Caco-2 (cell line): ENCODE data around the gene FZD4. TPM values are rescaled to one million over a fixed set of nuclear protein-coding genes. Genes with fewer than 3 reads are reported as not detected.

Source experiments
- BruUV-seq: library from RNA; stranded (reverse); fragments of 400-500 nt; replicated peaks from 2 replicates; lab custom pipeline; 2021; lab: Mats Ljungman, UMichigan
- CTCF ChIA-PET: fragments of 300-600 bp; sonication (Branson Sonifier 250); formaldehyde crosslinking; loops from one replicate; lab custom pipeline; 2022; ENCODE audit warnings: antibody characterized with exemption; lab: Charles Lee
- POLR2A ChIA-PET: fragments of 300-600 bp; sonication (Branson Sonifier 250); formaldehyde crosslinking; loops from one replicate; lab custom pipeline; 2022; ENCODE audit warnings: antibody characterized with exemption; lab: Charles Lee
- DNase-seq, 2 experiments: peaks; one replicate each; pipeline versions ENCODE4 v3.0.0 to v3.0.0-alpha.2; 2020 to 2022
- H3K27me3 ChIP-seq: replicated peaks from 2 replicates; pipeline ENCODE4 v1.6.0; 2011; ENCODE audit warnings: low read length; ENCODE audit not compliant: control insufficient read depth, insufficient read depth
- H3K36me3 ChIP-seq: 2 replicates; pipeline ENCODE4 v1.5.1; 2011; ENCODE audit warnings: low read length; ENCODE audit not compliant: control insufficient read depth, insufficient read depth
- H3K4me1 ChIP-seq: fragments of 250-450 bp; sonication (Bioruptor Pico); 2 replicates; pipeline ENCODE4 v1.5.1; 2020; ENCODE audit warnings: mild to moderate bottlenecking
- H3K4me3 ChIP-seq: 2 replicates; pipeline ENCODE4 v1.5.1; 2011; ENCODE audit warnings: low read depth, mild to moderate bottlenecking, control low read depth, low read length
- H3K9me3 ChIP-seq: fragments of 250-450 bp; sonication (Bioruptor Pico); 2 replicates; pipeline ENCODE4 v1.5.1; 2020; ENCODE audit warnings: mild to moderate bottlenecking, moderate library complexity
- H3K27ac Mint-ChIP-seq: one replicate; pipeline ENCODE4 v1.8.0; 2022; ENCODE audit warnings: mixed read lengths; ENCODE audit not compliant: unreplicated experiment
- H3K27me3 Mint-ChIP-seq: one replicate; pipeline ENCODE4 v1.8.0; 2022; ENCODE audit warnings: mixed read lengths; ENCODE audit not compliant: insufficient read depth, unreplicated experiment
- H3K36me3 Mint-ChIP-seq: one replicate; pipeline ENCODE4 v1.8.0; 2022; ENCODE audit warnings: mild to moderate bottlenecking, mixed read lengths; ENCODE audit not compliant: insufficient read depth, unreplicated experiment
- H3K4me1 Mint-ChIP-seq: one replicate; pipeline ENCODE4 v1.8.0; 2022; ENCODE audit warnings: low read depth, mixed read lengths; ENCODE audit not compliant: unreplicated experiment
- H3K4me3 Mint-ChIP-seq: one replicate; pipeline ENCODE4 v1.8.0; 2022; ENCODE audit warnings: mild to moderate bottlenecking, moderate library complexity, mixed read lengths; ENCODE audit not compliant: unreplicated experiment
- H3K9me3 Mint-ChIP-seq: one replicate; pipeline ENCODE4 v1.8.0; 2022; ENCODE audit warnings: mixed read lengths; ENCODE audit not compliant: unreplicated experiment
- intact Hi-C: fragments of 100-400 bp; cut with micrococcal nuclease; formaldehyde crosslinking; loops from one replicate; pipeline ENCODE4 v1.10.0; 2022; ENCODE audit not compliant: unreplicated experiment
- total RNA-seq: library from RNA; stranded (reverse); gene quantifications from 2 replicates; pipeline ENCODE4 v1.2.3, GENCODE V29; 2022
- TF ChIP-seq, protein P1 (sequence below), 2 experiments: fragments of 200-600 bp in 1 of 2; IDR thresholded peaks; 1 replicate in 1 of 2; 2 replicates in 1 of 2; pipeline versions ENCODE4 v1.5.1 to v1.8.0; 2011 to 2022; ENCODE audit warnings: antibody characterized with exemption in 1 of 2, control low read depth in 1 of 2, inconsistent platforms in 1 of 2, low read depth in 1 of 2, low read length in 1 of 2, mild to moderate bottlenecking in 1 of 2, moderate library complexity in 1 of 2; ENCODE audit not compliant: insufficient read depth in 1 of 2, severe bottlenecking in 1 of 2, unreplicated experiment in 1 of 2

FZD4 gene
- total RNA-seq, 1 experiment from 2014 or later = 78.4 TPM

DNA sequence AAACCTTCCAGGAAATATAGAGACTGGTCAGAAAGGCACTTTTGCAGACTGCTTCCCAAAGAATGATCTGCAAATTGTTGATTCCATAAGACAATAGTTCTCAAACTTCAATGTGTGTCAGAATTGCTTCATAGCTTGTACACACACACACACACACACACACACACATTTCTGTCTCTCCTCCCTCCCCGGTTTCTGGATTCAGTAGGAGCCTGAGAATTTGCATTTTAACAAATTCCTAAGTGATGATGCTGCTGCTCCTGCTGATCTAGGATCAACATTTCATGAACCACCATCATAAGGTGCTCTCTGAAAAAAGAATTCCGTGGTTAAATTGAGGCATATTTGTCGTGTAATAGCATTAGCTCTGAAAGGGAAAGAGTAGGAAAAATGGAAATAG, 35.3 kb upstream of the FZD4 start:
- Histone ChIP-seq H3K4me3 (no peak overlapping the region), H3K4me1 (peaks cover 28% of the 10 kb centered on the region), H3K27me3 (no peaks in the 10 kb centered on the region), H3K36me3 (no peaks in the 10 kb centered on the region), H3K9me3 (no peaks in the 10 kb centered on the region)
- H3K4me1 Mint-ChIP-seq = peaks cover 37% of the 10 kb centered on the region
- peaks cover 4% of the 10 kb centered on the region for H3K36me3 Mint-ChIP-seq
- POLR2A ChIA-PET = no interaction called here
- no peak overlapping the region for H3K4me3 Mint-ChIP-seq
- intact Hi-C loops = no loop called here
- H3K27me3 Mint-ChIP-seq = no peaks in the 10 kb centered on the region
- H3K9me3 Mint-ChIP-seq = no peaks in the 10 kb centered on the region
- CTCF ChIA-PET = interaction anchor here (1.5 kb wide), 1 partner anchor 51 kb away, joined by 6 read pairs; no protein-coding TSS in a partner anchor
- H3K27ac Mint-ChIP-seq = peak overlapping the region; percentile 8
- DNase-seq = peak; percentile 58 to 70
- BruUV-seq = no TSS peak
- TF ChIP-seq, protein P1, sequence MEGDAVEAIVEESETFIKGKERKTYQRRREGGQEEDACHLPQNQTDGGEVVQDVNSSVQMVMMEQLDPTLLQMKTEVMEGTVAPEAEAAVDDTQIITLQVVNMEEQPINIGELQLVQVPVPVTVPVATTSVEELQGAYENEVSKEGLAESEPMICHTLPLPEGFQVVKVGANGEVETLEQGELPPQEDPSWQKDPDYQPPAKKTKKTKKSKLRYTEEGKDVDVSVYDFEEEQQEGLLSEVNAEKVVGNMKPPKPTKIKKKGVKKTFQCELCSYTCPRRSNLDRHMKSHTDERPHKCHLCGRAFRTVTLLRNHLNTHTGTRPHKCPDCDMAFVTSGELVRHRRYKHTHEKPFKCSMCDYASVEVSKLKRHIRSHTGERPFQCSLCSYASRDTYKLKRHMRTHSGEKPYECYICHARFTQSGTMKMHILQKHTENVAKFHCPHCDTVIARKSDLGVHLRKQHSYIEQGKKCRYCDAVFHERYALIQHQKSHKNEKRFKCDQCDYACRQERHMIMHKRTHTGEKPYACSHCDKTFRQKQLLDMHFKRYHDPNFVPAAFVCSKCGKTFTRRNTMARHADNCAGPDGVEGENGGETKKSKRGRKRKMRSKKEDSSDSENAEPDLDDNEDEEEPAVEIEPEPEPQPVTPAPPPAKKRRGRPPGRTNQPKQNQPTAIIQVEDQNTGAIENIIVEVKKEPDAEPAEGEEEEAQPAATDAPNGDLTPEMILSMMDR (IDR thresholded peaks at IDR 0.05; ENCODE audit: insufficient read depth in 1 of 2, low read depth in 1 of 2, low read length in 1 of 2, severe bottlenecking in 1 of 2, unreplicated experiment in 1 of 2) = no peak

DNA sequence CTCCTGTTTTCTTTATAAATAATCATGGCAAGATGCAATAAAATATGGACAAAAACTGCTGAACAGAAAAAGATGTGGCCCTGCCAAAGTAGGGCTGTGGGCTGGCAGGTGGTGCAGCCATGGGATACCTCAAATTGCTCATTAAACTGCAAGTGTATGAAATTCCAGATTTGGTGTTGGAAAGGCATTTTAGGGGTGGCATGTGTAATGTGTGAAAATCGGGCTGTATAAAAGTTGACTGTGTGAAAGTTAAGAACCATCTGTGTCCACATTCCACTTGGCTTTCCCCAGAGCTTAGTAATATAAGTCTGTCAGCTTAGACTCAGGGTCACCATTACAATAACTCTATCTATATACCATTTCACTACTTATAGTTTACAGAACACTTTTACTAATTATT, 34.8 kb upstream of the FZD4 start:
- ChIA-PET CTCF (interaction anchor here (0.5 to 1.5 kb wide), 2 partner anchors 16 to 51 kb away, joined by 3 to 6 read pairs; no protein-coding TSS in a partner anchor), POLR2A (no interaction called here)
- Histone ChIP-seq H3K4me1 (peaks cover 24% of the 10 kb centered on the region), H3K27me3 (no peaks in the 10 kb centered on the region), H3K36me3 (no peaks in the 10 kb centered on the region), H3K9me3 (no peaks in the 10 kb centered on the region), H3K4me3 (no peak overlapping the region)
- Mint-ChIP-seq H3K9me3 (no peaks in the 10 kb centered on the region), H3K4me1 (peaks cover 32% of the 10 kb centered on the region), H3K4me3 (no peak overlapping the region), H3K36me3 (no peaks in the 10 kb centered on the region), H3K27me3 (no peaks in the 10 kb centered on the region), H3K27ac (peak overlapping the region; percentile 66)
- BruUV-seq = no TSS peak
- DNase-seq = no peak
- intact Hi-C loops = no loop called here
- TF ChIP-seq, protein P1 (IDR thresholded peaks at IDR 0.05; ENCODE audit: insufficient read depth in 1 of 2, low read depth in 1 of 2, low read length in 1 of 2, severe bottlenecking in 1 of 2, unreplicated experiment in 1 of 2) = no peak

DNA sequence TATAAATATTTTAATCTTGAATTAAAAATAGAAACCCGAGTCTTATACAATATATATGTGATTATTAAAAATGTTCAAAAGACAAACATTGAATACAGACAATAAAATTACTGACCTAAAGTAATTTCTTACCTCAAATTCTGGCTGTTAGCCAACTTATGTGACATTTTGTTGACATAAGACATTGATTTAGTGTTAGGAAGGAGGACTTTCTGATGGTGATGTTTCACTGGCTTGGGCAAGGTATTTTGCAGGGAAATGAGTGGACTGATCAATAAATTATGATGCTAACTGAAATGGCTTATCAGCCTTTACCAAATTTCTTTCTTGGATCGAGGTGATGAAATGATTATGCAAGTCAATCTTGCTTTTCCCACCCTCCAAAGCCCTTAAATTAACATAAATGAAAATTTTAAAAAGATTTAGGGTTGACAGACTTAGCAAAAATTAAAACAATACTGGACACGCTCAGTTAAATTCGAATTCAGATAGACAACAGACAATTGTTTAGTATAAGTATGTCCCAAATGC, 33.2 kb upstream of the FZD4 start:
- CTCF ChIA-PET = no interaction called here
- BruUV-seq = no TSS peak
- Histone ChIP-seq H3K4me1 (peaks cover 22% of the 10 kb centered on the region), H3K9me3 (no peaks in the 10 kb centered on the region), H3K36me3 (no peaks in the 10 kb centered on the region), H3K27me3 (no peaks in the 10 kb centered on the region), H3K4me3 (no peak overlapping the region)
- TF ChIP-seq, protein P1 (IDR thresholded peaks at IDR 0.05; ENCODE audit: insufficient read depth in 1 of 2, low read depth in 1 of 2, low read length in 1 of 2, severe bottlenecking in 1 of 2, unreplicated experiment in 1 of 2) = no peak
- peaks cover 30% of the 10 kb centered on the region for H3K4me1 Mint-ChIP-seq
- H3K9me3 Mint-ChIP-seq = no peaks in the 10 kb centered on the region
- H3K27me3 Mint-ChIP-seq = no peaks in the 10 kb centered on the region
- H3K36me3 Mint-ChIP-seq = no peaks in the 10 kb centered on the region
- intact Hi-C loops = loop anchor here (10.0 kb wide), 1 partner anchor 906 kb away; no protein-coding TSS in a partner anchor
- H3K27ac Mint-ChIP-seq = no peak overlapping the region
- no peak for DNase-seq
- POLR2A ChIA-PET = no interaction called here
- H3K4me3 Mint-ChIP-seq = no peak overlapping the region
